HepG2 (cell line): ENCODE results near the gene CELSR2. TPM values are rescaled to one million over a fixed set of nuclear protein-coding genes. Genes with fewer than 3 reads are reported as not detected.

Source experiments
- AHR ChIP-seq: IDR thresholded peaks from 2 replicates; pipeline ENCODE4 v1.6.1; 2018; ENCODE audit warnings: missing genetic modification reagents, missing compliant biosample characterization
- EED ChIP-seq: sonication (generic); formaldehyde crosslinking; IDR thresholded peaks from 2 replicates; pipeline ENCODE4 v1.5.0; 2020; ENCODE audit warnings: mild to moderate bottlenecking, missing genetic modification reagents
- FOXA3 ChIP-seq: IDR thresholded peaks from 2 replicates; pipeline ENCODE4 v1.6.1; 2016; ENCODE audit warnings: missing genetic modification reagents, missing compliant biosample characterization
- FOXP1 ChIP-seq, 2 experiments: fragments of 450-650 bp in 1 of 2; IDR thresholded peaks; 2 replicates each; pipeline ENCODE4 v1.6.1; 2017 to 2018; ENCODE audit warnings: antibody characterized with exemption in 1 of 2
- HNRNPUL1 ChIP-seq: fragments of 200-400 bp; formaldehyde crosslinking; IDR thresholded peaks from 2 replicates; pipeline ENCODE4 v1.6.1; 2017; ENCODE audit warnings: low read depth, mild to moderate bottlenecking, low read length, moderate library complexity
- LCORL ChIP-seq, 2 experiments: fragments of 450-650 bp in 1 of 2; sonication (generic) in 1 of 2; formaldehyde crosslinking in 1 of 2; IDR thresholded peaks; 2 replicates each; pipeline versions ENCODE4 v1.5.0 to v1.6.1; 2017 to 2020; ENCODE audit warnings: antibody characterized with exemption in 1 of 2, missing genetic modification reagents in 1 of 2
- NR2F1 ChIP-seq, 2 experiments: fragments of 450-650 bp in 1 of 2; formaldehyde crosslinking in 1 of 2; IDR thresholded peaks; 2 replicates each; pipeline versions ENCODE4 v1.5.0 to v1.6.1; 2016 to 2020; ENCODE audit warnings: mild to moderate bottlenecking in 1 of 2, missing compliant biosample characterization in 1 of 2, missing genetic modification reagents in 1 of 2, moderate library complexity in 1 of 2
- PAXIP1 ChIP-seq: sonication (generic); formaldehyde crosslinking; conservative IDR thresholded peaks from 2 replicates; pipeline ENCODE4 v1.4.0; 2020; ENCODE audit warnings: mild to moderate bottlenecking, missing genetic modification reagents, moderate library complexity
- POLR2AphosphoS5 ChIP-seq: IDR thresholded peaks from 2 replicates; pipeline ENCODE4 v1.6.1; 2012; ENCODE audit warnings: low read depth, low read length
- RBM22 ChIP-seq: fragments of 200-400 bp; formaldehyde crosslinking; optimal IDR thresholded peaks from 2 replicates; pipeline ENCODE3; 2017; ENCODE audit warnings: mild to moderate bottlenecking, low read length, moderate library complexity
- SIX4 ChIP-seq: sonication (generic); formaldehyde crosslinking; IDR thresholded peaks from 2 replicates; pipeline ENCODE4 v1.4.0; 2020; ENCODE audit warnings: missing genetic modification reagents
- ZNF556 ChIP-seq: sonication (generic); formaldehyde crosslinking; IDR thresholded peaks from 2 replicates; pipeline ENCODE4 v1.4.0; 2020; ENCODE audit warnings: mild to moderate bottlenecking, missing genetic modification reagents, borderline replicate concordance
- ZNF772 ChIP-seq: sonication (generic); formaldehyde crosslinking; IDR thresholded peaks from 2 replicates; pipeline ENCODE4 v1.5.0; 2020; ENCODE audit warnings: mild to moderate bottlenecking, missing genetic modification reagents
- polyA plus RNA-seq, 8 experiments: library from polyadenylated mRNA; depleted of rRNA in 3 of 8; stranded (reverse) in 7 of 8; unstranded in 1 of 8; fragments of >200 nt; fragmentation: Illumina TruSeq in 4 of 8; extraction: Trizol in 4 of 8; gene quantifications; 2 replicates each; pipeline versions ENCODE4 v1.2.1 to v1.2.3, GENCODE V29; 2011 to 2016; ENCODE audit warnings: low read depth in 4 of 8, missing spikeins in 1 of 8, mixed read lengths in 1 of 8; ENCODE audit not compliant: insufficient read depth in 1 of 8
- total RNA-seq, 5 experiments: library from RNA; depleted of rRNA; stranded (reverse); fragments of >200 nt; fragmentation: Illumina TruSeq; extraction: Trizol; gene quantifications; 2 replicates each; pipeline ENCODE4 v1.2.3, GENCODE V29; 2016; ENCODE audit warnings: low read depth in 1 of 5
- TF ChIP-seq, protein P1 (sequence below): sonication (generic); formaldehyde crosslinking; IDR thresholded peaks from 2 replicates; pipeline ENCODE4 v1.4.0; 2020; ENCODE audit warnings: mild to moderate bottlenecking, missing genetic modification reagents, borderline replicate concordance
- TF ChIP-seq, protein P2 (sequence below): sonication (generic); formaldehyde crosslinking; conservative IDR thresholded peaks from 2 replicates; pipeline ENCODE4 v1.4.0; 2020; ENCODE audit warnings: missing genetic modification reagents
- TF ChIP-seq, protein P3 (sequence below): IDR thresholded peaks from 2 replicates; pipeline ENCODE4 v1.6.1; 2016; ENCODE audit warnings: control low read depth

The CELSR2 gene
- total and polyA plus RNA-seq, 2 of the 13 experiments (the other 11 are each of a cell fraction or from before 2014, with no cell fraction given): 4.0 to 6.6 TPM

- TF ChIP-seq RBM22 (no peak), POLR2AphosphoS5 (no peak), NR2F1 (CRISPR knock-in tag; IDR thresholded peaks at IDR 0.05) (no peak; a peak in 1 of 4 replicates), HNRNPUL1 (no peak), SIX4 (CRISPR knock-in tag) (peak; percentile 46; the same call in 1 of the 2 replicates), EED (CRISPR knock-in tag) (no peak), AHR (no peak), FOXA3 (CRISPR knock-in tag) (peak; percentile 63), LCORL (IDR thresholded peaks at IDR 0.05) (no peak), LCORL (CRISPR knock-in tag; IDR thresholded peaks at IDR 0.05) (peak; percentile 69), PAXIP1 (CRISPR knock-in tag) (peak; percentile 53), ZNF556 (CRISPR knock-in tag) (no peak), FOXP1 (IDR thresholded peaks at IDR 0.05) (no peak), FOXP1 (CRISPR knock-in tag; IDR thresholded peaks at IDR 0.05) (0 out of 2 replicates have a peak, but pooled peaks have one; percentile 11), ZNF772 (CRISPR knock-in tag) (0 out of 2 replicates have a peak, but pooled peaks have one; percentile 59)
- TF ChIP-seq, protein P1, sequence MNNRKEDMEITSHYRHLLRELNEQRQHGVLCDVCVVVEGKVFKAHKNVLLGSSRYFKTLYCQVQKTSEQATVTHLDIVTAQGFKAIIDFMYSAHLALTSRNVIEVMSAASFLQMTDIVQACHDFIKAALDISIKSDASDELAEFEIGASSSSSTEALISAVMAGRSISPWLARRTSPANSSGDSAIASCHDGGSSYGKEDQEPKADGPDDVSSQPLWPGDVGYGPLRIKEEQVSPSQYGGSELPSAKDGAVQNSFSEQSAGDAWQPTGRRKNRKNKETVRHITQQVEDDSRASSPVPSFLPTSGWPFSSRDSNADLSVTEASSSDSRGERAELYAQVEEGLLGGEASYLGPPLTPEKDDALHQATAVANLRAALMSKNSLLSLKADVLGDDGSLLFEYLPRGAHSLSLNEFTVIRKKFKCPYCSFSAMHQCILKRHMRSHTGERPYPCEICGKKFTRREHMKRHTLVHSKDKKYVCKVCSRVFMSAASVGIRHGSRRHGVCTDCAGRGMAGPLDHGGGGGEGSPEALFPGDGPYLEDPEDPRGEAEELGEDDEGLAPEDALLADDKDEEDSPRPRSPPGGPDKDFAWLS: no peak
- TF ChIP-seq, protein P2, sequence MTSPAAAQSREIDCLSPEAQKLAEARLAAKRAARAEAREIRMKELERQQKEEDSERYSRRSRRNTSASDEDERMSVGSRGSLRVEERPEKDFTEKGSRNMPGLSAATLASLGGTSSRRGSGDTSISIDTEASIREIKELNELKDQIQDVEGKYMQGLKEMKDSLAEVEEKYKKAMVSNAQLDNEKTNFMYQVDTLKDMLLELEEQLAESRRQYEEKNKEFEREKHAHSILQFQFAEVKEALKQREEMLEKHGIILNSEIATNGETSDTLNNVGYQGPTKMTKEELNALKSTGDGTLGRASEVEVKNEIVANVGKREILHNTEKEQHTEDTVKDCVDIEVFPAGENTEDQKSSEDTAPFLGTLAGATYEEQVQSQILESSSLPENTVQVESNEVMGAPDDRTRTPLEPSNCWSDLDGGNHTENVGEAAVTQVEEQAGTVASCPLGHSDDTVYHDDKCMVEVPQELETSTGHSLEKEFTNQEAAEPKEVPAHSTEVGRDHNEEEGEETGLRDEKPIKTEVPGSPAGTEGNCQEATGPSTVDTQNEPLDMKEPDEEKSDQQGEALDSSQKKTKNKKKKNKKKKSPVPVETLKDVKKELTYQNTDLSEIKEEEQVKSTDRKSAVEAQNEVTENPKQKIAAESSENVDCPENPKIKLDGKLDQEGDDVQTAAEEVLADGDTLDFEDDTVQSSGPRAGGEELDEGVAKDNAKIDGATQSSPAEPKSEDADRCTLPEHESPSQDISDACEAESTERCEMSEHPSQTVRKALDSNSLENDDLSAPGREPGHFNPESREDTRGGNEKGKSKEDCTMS: 0 out of 2 replicates have a peak, but pooled peaks have one; percentile 41
- TF ChIP-seq, protein P3, sequence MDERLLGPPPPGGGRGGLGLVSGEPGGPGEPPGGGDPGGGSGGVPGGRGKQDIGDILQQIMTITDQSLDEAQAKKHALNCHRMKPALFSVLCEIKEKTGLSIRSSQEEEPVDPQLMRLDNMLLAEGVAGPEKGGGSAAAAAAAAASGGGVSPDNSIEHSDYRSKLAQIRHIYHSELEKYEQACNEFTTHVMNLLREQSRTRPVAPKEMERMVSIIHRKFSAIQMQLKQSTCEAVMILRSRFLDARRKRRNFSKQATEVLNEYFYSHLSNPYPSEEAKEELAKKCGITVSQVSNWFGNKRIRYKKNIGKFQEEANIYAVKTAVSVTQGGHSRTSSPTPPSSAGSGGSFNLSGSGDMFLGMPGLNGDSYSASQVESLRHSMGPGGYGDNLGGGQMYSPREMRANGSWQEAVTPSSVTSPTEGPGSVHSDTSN (CRISPR knock-in tag): no peak
Observed at GRCh38 chr1:109277434-109278204, 28.3 kb downstream of the CELSR2 start (continued).
